GM12874 (cell line): ENCODE measurements around the gene DES.

Experiments
- TF ChIP-seq, protein P1 (sequence below): IDR thresholded peaks from 2 replicates; pipeline ENCODE4 v1.5.1; 2011; ENCODE audit warnings: low read depth, mild to moderate bottlenecking, control low read depth, low read length, moderate library complexity; ENCODE audit not compliant: insufficient read depth

DES gene

DNA sequence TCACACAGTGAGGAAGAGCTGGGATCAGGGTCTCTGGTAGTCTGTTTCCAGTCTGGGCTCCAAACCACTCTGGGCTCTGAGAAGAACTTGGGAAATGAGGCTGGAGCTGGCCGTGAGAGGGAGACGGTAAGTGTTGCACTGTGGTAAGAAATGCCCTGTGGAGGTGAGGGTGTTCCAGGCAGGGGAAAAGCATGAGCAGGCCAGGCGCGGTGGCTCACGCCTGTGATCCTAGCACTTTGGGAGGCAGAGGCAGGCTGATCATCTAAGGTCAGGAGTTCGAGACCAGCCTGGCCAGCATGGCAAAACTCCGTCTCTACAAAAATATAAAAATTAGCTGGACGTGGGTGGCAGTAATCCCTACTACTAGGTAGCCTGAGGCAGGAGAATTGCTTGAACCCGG lies 14.3 kb upstream of the DES start:
- TF ChIP-seq, protein P1, sequence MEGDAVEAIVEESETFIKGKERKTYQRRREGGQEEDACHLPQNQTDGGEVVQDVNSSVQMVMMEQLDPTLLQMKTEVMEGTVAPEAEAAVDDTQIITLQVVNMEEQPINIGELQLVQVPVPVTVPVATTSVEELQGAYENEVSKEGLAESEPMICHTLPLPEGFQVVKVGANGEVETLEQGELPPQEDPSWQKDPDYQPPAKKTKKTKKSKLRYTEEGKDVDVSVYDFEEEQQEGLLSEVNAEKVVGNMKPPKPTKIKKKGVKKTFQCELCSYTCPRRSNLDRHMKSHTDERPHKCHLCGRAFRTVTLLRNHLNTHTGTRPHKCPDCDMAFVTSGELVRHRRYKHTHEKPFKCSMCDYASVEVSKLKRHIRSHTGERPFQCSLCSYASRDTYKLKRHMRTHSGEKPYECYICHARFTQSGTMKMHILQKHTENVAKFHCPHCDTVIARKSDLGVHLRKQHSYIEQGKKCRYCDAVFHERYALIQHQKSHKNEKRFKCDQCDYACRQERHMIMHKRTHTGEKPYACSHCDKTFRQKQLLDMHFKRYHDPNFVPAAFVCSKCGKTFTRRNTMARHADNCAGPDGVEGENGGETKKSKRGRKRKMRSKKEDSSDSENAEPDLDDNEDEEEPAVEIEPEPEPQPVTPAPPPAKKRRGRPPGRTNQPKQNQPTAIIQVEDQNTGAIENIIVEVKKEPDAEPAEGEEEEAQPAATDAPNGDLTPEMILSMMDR = no peak

DNA sequence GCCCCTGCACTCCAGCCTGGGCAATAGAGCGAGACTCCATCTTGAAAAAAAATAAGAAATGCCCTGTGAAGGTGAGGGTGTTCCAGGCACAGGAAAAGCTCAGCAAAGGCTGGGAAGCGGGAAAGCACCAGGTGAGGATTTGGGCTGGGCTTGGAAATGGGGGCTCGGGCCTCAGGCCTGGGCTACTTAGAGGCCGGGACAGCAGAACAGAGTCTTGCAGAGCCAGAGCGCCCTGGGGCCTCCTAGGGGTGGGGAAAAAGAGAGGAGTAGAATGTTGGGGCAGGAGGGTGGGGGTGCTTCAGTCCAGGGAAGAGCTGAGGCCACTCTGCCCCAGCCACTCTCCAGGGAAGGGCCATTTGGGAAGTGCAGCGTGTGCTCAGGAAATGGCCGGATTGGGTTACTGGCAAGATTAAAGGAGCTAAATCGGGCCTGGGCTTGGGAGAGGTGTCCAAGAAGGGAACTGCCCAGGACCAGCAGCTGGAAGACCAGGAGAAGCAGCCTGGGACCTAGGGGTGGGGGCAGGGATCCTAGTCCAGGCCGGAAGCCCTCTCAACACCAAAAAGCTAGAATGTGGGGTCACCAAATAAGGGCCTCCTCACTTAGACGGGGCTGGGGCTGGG lies 13.8 kb upstream of the DES start:
- TF ChIP-seq, protein P1 = no peak

DNA sequence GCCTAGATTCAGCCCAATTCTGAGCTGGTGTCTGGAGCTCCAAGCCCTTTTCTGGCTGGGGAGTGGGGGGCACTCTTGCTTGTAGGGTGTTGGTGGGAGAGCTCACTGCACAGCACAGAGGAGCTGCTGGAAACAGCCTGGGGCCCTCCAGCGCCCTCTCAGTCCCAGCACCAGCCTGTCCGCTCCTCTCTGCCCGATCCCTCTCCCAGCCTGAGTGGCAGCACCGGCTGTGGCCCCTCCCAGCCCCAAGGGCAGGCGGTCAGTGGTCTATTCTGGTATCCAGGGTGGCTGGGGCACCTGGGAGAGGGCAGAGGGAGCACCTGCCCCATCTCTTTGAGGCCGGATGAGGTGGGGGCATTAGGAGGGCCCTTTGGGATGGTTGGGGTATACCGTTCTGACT lies 13.2 kb upstream of the DES start:
- TF ChIP-seq, protein P1 = no peak

DNA sequence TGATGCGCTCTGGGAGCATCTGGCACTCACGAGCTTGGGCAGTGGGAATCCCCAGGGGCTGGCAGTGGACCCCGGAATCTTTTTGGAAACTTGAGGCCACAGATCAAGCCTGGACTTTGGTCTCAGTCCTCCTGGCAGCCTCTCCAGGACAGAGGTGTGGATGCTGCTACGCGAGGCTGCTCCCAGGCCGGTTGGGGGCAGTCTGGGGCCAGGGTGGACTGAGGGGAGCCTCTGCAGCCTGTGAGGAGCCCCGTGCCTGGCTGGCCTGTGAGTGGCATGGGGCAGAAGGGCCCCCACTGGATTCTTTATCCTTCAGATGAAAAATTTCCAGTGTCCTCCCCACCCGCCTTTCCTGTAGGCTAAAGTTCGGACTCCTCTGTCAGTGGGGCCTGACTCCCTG lies 12.7 kb upstream of the DES start:
- TF ChIP-seq, protein P1 = no peak

DNA sequence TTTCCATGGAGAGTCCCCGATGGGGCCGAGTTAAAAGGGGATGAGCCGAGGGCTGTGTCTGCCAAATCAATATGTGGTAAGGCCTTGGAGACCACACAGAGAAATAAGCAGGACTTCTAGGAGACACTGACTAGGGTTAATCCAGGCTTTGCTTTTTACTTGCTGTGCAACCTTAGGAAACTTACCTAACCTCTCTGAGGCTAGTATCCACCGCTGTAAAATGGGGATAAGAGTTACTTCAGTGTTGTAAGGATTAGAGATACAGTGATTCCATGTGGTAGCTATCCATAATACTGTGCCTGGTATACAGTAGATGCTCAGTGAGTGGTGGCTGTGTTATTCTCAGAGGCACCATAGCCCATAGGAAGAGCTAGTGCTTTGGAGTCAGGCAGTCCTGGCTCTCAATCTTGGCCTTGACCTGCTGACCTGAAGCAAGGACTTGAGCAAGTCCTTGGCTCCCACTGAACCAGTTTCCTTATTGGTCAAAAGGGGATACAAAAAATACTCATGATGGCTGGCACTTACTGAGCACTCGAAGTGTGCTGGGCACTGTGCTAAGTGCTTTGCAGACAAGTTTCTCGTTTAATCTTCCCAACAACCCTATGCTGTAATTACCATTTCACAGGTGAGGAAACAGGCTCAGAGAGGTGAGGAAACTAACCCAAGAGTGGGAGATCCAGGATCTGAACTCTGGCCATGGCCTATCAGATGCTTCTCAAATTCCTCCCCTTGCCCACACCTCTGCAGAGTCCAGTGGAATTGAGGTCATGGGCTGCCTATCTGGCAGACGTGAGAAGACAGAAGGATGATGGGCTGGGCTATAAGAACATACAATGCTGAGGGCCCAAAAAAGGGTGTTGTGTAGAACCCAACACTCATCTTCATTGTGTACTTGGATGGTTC lies 12.0 kb upstream of the DES start:
- TF ChIP-seq, protein P1 = no peak

DNA sequence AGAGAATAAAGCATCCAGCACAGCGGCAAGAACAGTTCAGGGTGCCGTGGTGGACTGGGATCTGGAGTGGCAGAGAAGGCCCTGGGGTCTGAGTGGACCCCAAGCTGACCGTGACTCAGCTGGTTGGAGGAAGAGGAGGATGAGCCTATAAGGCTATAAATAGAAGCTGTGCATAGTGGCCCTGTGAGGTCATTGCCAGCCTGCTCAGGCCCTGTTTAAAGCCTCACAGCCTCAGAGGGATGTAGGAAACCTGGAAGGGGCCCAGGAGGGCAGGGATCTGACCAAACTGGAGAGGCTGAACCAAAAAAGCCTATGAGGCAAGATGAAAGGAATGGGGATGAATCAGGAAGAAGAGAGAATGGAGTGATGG lies 11.3 kb upstream of the DES start:
- TF ChIP-seq, protein P1 = no peak

DNA sequence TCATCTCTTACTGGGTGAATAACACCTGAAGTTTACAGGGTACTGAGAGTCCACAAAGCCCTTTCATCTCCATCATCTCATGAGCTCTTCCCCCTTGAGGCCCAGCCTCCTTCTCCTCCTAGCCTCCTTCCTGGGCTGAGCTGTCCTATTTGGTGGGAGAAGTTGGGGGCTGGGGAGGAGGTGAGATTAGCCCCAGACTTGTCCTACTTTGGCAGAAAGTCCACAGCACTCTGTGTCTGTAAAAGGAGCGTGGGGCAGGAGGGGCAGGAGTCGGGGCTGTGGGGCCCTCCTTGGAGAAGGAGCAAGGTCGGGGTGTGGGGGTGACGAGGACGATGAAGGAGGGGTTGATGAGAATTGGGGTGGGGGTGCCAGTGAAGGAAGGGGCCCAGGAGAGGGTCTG lies 10.0 kb upstream of the DES start:
- TF ChIP-seq, protein P1 = no peak
